Panc1 (cell line): Measurements from ENCODE around the gene GYPA. TPM values are rescaled to one million over a fixed set of nuclear protein-coding genes. Genes with fewer than 3 reads are reported as not detected.
"Not testable (repeated sequence)": the region's sequence is repeated elsewhere in the genome, so short reads cannot be mapped to it uniquely, and the experiment has no call there.

Experiments used
- ATAC-seq: fragments of 200-7000 bp; cut with Tn5 transposase; 2 replicates; pipeline ENCODE4 v1.9.1; 2020; ENCODE audit warnings: mild to moderate bottlenecking, moderate library complexity
- BruUV-seq: library from RNA; stranded (reverse); fragments of 400-500 nt; replicated peaks from 2 replicates; lab custom pipeline; 2021; lab: Mats Ljungman, UMichigan
- CTCF ChIA-PET: fragments of 300-600 bp; sonication (Branson Sonifier 250); formaldehyde crosslinking; loops from one replicate; lab custom pipeline; 2022; ENCODE audit warnings: antibody characterized with exemption; lab: Charles Lee
- POLR2A ChIA-PET: fragments of 300-600 bp; sonication (Branson Sonifier 250); formaldehyde crosslinking; loops from one replicate; lab custom pipeline; 2022; ENCODE audit warnings: antibody characterized with exemption; lab: Charles Lee
- DNase-seq: peaks from one replicate; pipeline ENCODE4 v3.0.0-alpha.2; 2010; ENCODE audit warnings: low read depth, low spot score
- H3K27ac ChIP-seq: 2 replicates; pipeline ENCODE4 v1.5.1; 2011; ENCODE audit warnings: mild to moderate bottlenecking, low read length, inconsistent platforms
- H3K27me3 ChIP-seq: fragments of 200-500 bp; sonication (Bioruptor generic); 2 replicates; pipeline ENCODE4 v1.6.0; 2014; ENCODE audit warnings: low read length, inconsistent platforms; ENCODE audit not compliant: control insufficient read depth, insufficient read depth
- H3K36me3 ChIP-seq: fragments of 200-500 bp; sonication (Bioruptor generic); 2 replicates; pipeline ENCODE4 v1.5.1; 2014; ENCODE audit warnings: inconsistent platforms, mild to moderate bottlenecking, low read length, moderate library complexity; ENCODE audit not compliant: control insufficient read depth, insufficient read depth
- H3K4me1 ChIP-seq: 2 replicates; pipeline ENCODE4 v1.5.1; 2011; ENCODE audit warnings: inconsistent platforms, mild to moderate bottlenecking, low read length, moderate library complexity; ENCODE audit not compliant: control insufficient read depth, insufficient read depth
- H3K4me3 ChIP-seq, 2 experiments: 2 replicates each; pipeline ENCODE4 v1.5.1; 2011 to 2012; ENCODE audit warnings: low read depth in 2 of 2, low read length in 2 of 2, mild to moderate bottlenecking in 2 of 2, inconsistent platforms in 1 of 2, moderate library complexity in 1 of 2
- H3K9me3 ChIP-seq: fragments of 200-500 bp; sonication (Bioruptor generic); 2 replicates; pipeline ENCODE4 v1.5.1; 2014; ENCODE audit warnings: low read depth, mild to moderate bottlenecking, inconsistent platforms, low read length, moderate library complexity; ENCODE audit not compliant: control insufficient read depth, insufficient read depth
- CTCF ChIP-seq: fragments of 450-650 bp; IDR thresholded peaks from 2 replicates; pipeline ENCODE4 v1.5.1; 2017; ENCODE audit warnings: mild to moderate bottlenecking
- POLR2AphosphoS5 ChIP-seq: IDR thresholded peaks from 2 replicates; pipeline ENCODE4 v1.6.1; 2012; ENCODE audit warnings: mild to moderate bottlenecking, low read depth, low read length, moderate library complexity
- REST ChIP-seq, 2 experiments: IDR thresholded peaks; 2 replicates each; pipeline ENCODE4 v1.6.1; 2011 to 2012; ENCODE audit warnings: low read depth in 2 of 2, control low read depth in 1 of 2, low read length in 1 of 2, mild to moderate bottlenecking in 1 of 2, moderate library complexity in 1 of 2; ENCODE audit not compliant: insufficient read depth in 1 of 2
- SIN3A ChIP-seq: IDR thresholded peaks from 2 replicates; pipeline ENCODE4 v1.6.1; 2012; ENCODE audit warnings: low read depth, mild to moderate bottlenecking, low read length, moderate library complexity, borderline replicate concordance; ENCODE audit not compliant: insufficient read depth
- TCF7L2 ChIP-seq: IDR thresholded peaks from 2 replicates; pipeline ENCODE4 v1.6.1; 2011; ENCODE audit warnings: mild to moderate bottlenecking, low read depth, low read length, inconsistent platforms
- in situ Hi-C: cut with HindIII; loops from 2 replicates; pipeline ENCODE4 v1.10.0; 2016; ENCODE audit warnings: low sequenced_read_pairs, low pct_unique_long_range_greater_than_20kb
- intact Hi-C: fragments of 100-400 bp; cut with micrococcal nuclease; formaldehyde crosslinking; loops from one replicate; pipeline ENCODE4 v1.10.0; 2022; ENCODE audit not compliant: unreplicated experiment
- total RNA-seq: library from RNA; stranded (reverse); gene quantifications from one replicate; pipeline ENCODE4 v1.2.1, GENCODE V29; 2021; ENCODE audit not compliant: unreplicated experiment

GYPA gene
- total RNA-seq, 1 experiment from 2014 or later: not detected

GRCh38 chr4:144123269-144123668, 17.2 kb downstream of the GYPA start:
- ATAC-seq, H3K36me3 ChIP-seq, in situ Hi-C loops, intact Hi-C loops, H3K4me1 ChIP-seq, BruUV-seq, POLR2A ChIA-PET, H3K9me3 ChIP-seq, H3K27ac ChIP-seq, H3K27me3 ChIP-seq, CTCF ChIA-PET, DNase-seq, H3K4me3 ChIP-seq: not testable (repeated sequence)

- DNase-seq, POLR2A ChIA-PET: not testable (repeated sequence)
Measured at GRCh38 chr4:144119752-144120151, 20.8 kb downstream of the GYPA start.

GRCh38 chr4:144115519-144115918, 25.0 kb downstream of the GYPA start:
- CTCF ChIA-PET: no interaction called here
- Histone ChIP-seq H3K27ac (no peak overlapping the region), H3K4me1 (no peaks in the 10 kb centered on the region), H3K9me3 (no peaks in the 10 kb centered on the region), H3K4me3 (no peak overlapping the region), H3K27me3 (no peaks in the 10 kb centered on the region), H3K36me3 (no peaks in the 10 kb centered on the region)
- in situ Hi-C loops: no loop called here
- TF ChIP-seq POLR2AphosphoS5 (no peak), CTCF (no peak), REST (IDR thresholded peaks at IDR 0.05; ENCODE audit: insufficient read depth in 1 of 2, low read depth in 2 of 2, low read length in 1 of 2) (no peak), TCF7L2 (no peak), SIN3A (no peak)
- BruUV-seq: no TSS peak
- POLR2A ChIA-PET: no interaction called here
- ATAC-seq (no peak), DNase-seq (no peak)
- intact Hi-C loops: no loop called here

More at GRCh38 chr4:144119752-144120151, 20.8 kb downstream of the GYPA start:
- in situ Hi-C loops, H3K4me3 ChIP-seq, ATAC-seq, H3K27ac ChIP-seq, intact Hi-C loops, CTCF ChIA-PET, H3K9me3 ChIP-seq, H3K27me3 ChIP-seq, H3K36me3 ChIP-seq, H3K4me1 ChIP-seq, BruUV-seq: not testable (repeated sequence)
